ENCODE data around the gene FAM236B.
"Not testable (repeated sequence)": the region's sequence is repeated elsewhere in the genome, so short reads cannot be mapped to it uniquely, and the experiment has no call there.

- not testable (repeated sequence) for TF ChIP-seq CTCF, POLR2A (IDR thresholded peaks at IDR 0.05)
Measured at GRCh38 chrX:72790390-72790789, 7.9 kb upstream of the FAM236B start.
